ENCODE data around the gene CYS1. TPM values are rescaled to one million over a fixed set of nuclear protein-coding genes. Genes with fewer than 3 reads are reported as not detected.

The CYS1 gene
- total RNA-seq, 2 experiments from 2014 or later, result 0.50 to 1.1 TPM

DNA sequence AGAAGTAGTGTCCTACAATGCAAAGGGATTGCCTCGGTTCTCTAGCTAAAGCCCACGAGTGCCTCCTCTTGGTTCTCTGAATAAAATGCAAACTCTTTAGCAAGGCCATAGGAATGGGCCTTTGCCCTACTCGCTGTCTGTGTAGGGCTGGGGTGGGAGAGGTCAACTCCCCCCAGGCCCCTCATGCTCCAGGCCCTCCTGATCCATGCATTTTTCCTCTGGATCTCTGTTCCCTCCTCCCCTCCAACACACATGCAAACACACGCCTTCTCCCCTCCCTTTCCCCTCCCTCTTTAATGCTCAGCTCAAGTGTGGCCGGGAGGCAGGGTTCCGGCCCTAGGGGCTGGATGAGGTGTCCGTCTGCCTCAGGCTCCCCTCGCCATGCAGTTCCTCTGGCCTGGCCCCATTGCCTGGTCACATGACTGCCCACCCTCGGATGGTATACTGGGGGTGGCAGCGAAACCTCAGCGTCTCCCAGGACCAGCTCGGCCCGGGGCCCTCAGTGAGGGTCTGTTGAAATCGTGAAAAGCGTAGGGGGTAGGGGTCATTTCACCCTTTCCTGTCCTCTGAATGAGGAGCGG lies 51.7 kb downstream of the CYS1 start:
- ChIA-PET POLR2A (interaction anchor here (0.9 to 2.3 kb wide), 4 partner anchors 15 to 473 kb away, joined by 4 to 17 read pairs (median 5); partner anchors contain the start of genes ADAM17 and KLF11), CTCF (interaction anchor here (0.7 to 4.1 kb wide), 10 partner anchors 15 to 804 kb away, joined by 3 to 22 read pairs (median 5); partner anchors contain the start of genes KLF11 and TAF1B)
- ATAC-seq (no peak), DNase-seq (no peak)
- peaks cover 28% of the 10 kb centered on the region for H3K4me1 Mint-ChIP-seq (ENCODE audit: low read depth)
- no peaks in the 10 kb centered on the region for H3K9me3 Mint-ChIP-seq (ENCODE audit: insufficient read depth)
- no peaks in the 10 kb centered on the region for H3K27me3 Mint-ChIP-seq (ENCODE audit: low read depth)
- H3K4me3 Mint-ChIP-seq, result peak overlapping the region; percentile 64
- no peaks in the 10 kb centered on the region for H3K36me3 Mint-ChIP-seq (ENCODE audit: low read depth)
- peak overlapping the region; percentile 79 for H3K27ac Mint-ChIP-seq

DNA sequence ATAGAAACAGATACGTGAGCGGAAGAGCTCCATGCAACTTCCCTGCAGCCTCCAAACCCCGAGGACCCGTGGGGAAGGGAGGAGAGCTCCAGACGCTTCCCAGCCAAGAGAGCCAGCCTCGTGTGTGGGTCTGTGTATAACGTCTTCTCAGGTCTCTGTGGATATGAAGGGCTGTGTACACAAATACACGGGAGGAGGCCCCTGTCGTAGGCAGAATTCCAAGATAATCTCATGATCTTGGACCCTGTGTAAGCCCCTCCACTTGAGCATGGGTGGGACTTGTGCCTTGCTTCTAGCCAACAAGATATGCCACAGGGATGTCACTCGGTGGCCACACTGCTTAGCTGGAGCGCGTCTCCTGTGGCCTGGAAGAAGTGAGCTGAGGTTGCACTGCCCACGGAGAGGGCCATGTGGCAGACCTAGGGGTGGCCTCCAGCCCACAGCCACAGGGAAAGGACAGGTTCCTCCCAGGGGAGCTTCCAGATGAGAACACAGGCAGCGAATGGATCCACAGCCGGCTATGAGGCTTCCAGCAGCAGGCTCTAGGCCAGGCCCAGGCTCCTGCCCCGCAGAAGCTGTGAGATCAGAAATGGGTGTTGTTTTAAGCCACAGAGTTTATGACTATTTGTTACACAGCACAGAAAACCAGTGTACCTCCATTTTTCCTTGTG lies 52.4 kb downstream of the CYS1 start:
- POLR2A ChIA-PET, result interaction anchor here (2.3 kb wide), 1 partner anchor 15 kb away, joined by 17 read pairs; the partner anchor contains the start of gene KLF11
- CTCF ChIA-PET, result interaction anchor here (0.7 to 4.1 kb wide), 5 partner anchors 16 to 805 kb away, joined by 3 to 22 read pairs (median 4); partner anchors contain the start of gene KLF11
- ATAC-seq (no peak), DNase-seq (no peak)
- no peaks in the 10 kb centered on the region for H3K9me3 Mint-ChIP-seq (ENCODE audit: insufficient read depth)
- H3K27ac Mint-ChIP-seq, result peak overlapping the region; percentile 43
- no peak overlapping the region for H3K4me3 Mint-ChIP-seq
- no peaks in the 10 kb centered on the region for H3K27me3 Mint-ChIP-seq (ENCODE audit: low read depth)
- H3K4me1 Mint-ChIP-seq (ENCODE audit: low read depth), result peaks cover 28% of the 10 kb centered on the region
- no peaks in the 10 kb centered on the region for H3K36me3 Mint-ChIP-seq (ENCODE audit: low read depth)

GRCh38 chr2:10026940-10027569 lies 53.2 kb downstream of the CYS1 start:
- peaks cover 28% of the 10 kb centered on the region for H3K4me1 Mint-ChIP-seq (ENCODE audit: low read depth)
- peak overlapping the region; percentile 34 for H3K27ac Mint-ChIP-seq
- ChIA-PET POLR2A (no interaction called here), CTCF (interaction anchor here (0.7 to 4.1 kb wide), 4 partner anchors 17 to 408 kb away, joined by 3 to 22 read pairs (median 10); partner anchors contain the start of gene KLF11)
- peaks cover 2% of the 10 kb centered on the region for H3K27me3 Mint-ChIP-seq (ENCODE audit: low read depth)
- DNase-seq (no peak), ATAC-seq (no peak)
- H3K4me3 Mint-ChIP-seq, result no peak overlapping the region
- no peaks in the 10 kb centered on the region for H3K36me3 Mint-ChIP-seq (ENCODE audit: low read depth)
- H3K9me3 Mint-ChIP-seq (ENCODE audit: insufficient read depth), result no peaks in the 10 kb centered on the region

DNA sequence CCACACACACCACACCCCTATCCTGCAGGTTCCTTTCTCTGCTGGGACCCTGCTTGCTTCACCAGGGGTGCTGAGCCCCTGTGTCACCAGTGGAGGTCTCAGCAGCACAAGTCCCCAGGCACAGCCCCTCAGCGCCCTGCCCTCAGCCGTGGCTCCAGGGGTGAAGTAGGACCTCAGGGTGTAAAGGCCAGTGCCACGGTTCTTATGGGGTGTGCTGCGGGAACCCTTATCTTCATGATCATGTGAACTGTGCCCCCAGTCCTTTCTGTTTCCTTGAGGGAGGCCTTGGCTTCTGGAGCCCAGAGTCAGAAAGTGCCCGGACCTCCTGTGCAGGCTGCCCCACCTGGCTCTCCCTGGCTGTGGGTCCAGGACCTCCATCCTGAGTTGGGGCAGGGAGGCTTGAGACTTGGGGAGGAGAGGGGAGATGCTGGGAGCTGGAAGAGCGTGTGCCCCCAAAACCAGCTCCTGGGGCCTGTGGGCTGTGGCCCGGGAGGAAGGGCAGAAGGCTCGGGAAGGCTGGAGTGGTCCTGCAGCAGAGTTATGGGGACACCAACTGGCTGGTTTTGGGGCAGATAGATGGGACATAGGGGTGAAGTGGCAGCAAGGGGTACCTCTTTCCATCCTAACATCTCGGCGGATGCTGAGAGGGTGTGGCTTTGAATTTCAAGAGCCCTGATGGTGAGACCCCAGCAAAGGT lies 57.1 kb downstream of the CYS1 start:
- ChIA-PET POLR2A (no interaction called here), CTCF (no interaction called here)

GRCh38 chr2:10022445-10022844 lies 57.8 kb downstream of the CYS1 start:
- H3K4me3 Mint-ChIP-seq, result no peak overlapping the region
- no peaks in the 10 kb centered on the region for H3K4me1 Mint-ChIP-seq (ENCODE audit: low read depth)
- peaks cover 4% of the 10 kb centered on the region for H3K27me3 Mint-ChIP-seq (ENCODE audit: low read depth)

More for the DNA sequence above, 57.1 kb downstream of the CYS1 start:
- Mint-ChIP-seq H3K27me3 (ENCODE audit: low read depth) (peaks cover 3% of the 10 kb centered on the region), H3K4me1 (ENCODE audit: low read depth) (peaks cover 1% of the 10 kb centered on the region), H3K27ac (no peak overlapping the region), H3K9me3 (ENCODE audit: insufficient read depth) (no peaks in the 10 kb centered on the region), H3K36me3 (ENCODE audit: low read depth) (no peaks in the 10 kb centered on the region), H3K4me3 (no peak overlapping the region)
- DNase-seq (no peak), ATAC-seq (no peak)

GRCh38 chr2:10022041-10022421 lies 58.2 kb downstream of the CYS1 start:
- ATAC-seq, result no peak
- POLR2A ChIA-PET, result no interaction called here

More at GRCh38 chr2:10022445-10022844, 57.8 kb downstream of the CYS1 start:
- no peaks in the 10 kb centered on the region for H3K9me3 Mint-ChIP-seq (ENCODE audit: insufficient read depth)
- H3K27ac Mint-ChIP-seq, result no peak overlapping the region
- no peaks in the 10 kb centered on the region for H3K36me3 Mint-ChIP-seq (ENCODE audit: low read depth)
- ChIA-PET POLR2A (no interaction called here), CTCF (no interaction called here)
- no peak for DNase-seq
- ATAC-seq, result no peak

DNA sequence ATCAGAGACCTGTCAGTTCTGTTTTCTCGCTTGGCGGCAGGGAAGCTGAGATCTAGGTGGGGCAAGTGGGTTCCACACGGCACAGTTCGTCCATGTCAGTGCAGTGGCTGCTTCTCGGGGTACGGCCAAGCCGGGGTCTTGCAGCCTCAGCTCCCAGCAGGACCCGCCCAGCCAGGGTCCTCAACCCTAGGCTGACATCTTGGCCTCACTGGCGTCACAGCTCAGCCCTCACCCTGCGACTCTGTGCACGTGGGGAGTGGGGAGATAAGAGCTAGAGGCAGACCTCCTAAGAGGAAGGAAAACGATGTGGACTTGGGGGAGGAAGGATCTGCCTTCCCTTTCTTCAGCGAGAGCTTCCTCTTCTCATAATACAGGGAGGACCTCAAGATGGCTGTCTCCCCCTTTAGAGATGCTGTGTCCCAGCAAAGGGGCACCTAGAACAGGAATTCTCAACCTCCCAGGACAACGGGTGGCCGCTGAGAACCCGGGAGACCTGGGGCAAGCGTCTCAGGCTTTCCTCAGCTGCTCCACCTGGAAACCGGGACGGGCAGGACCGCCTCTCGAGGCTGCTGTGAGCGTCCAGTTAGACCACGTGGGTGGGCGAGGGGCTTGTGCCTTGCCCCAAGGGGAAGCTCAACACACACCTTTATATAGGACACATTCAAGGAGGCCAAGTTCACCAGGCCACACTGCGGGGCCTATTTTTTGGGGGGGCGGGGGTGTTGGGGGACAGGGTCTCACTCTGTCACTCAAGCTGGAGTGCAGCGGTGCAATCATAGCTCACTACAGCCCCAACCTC lies 60.4 kb downstream of the CYS1 start:
- no peaks in the 10 kb centered on the region for H3K9me3 Mint-ChIP-seq (ENCODE audit: insufficient read depth)
- DNase-seq (no peak), ATAC-seq (no peak)
- H3K27ac Mint-ChIP-seq, result no peak overlapping the region
- no peak overlapping the region for H3K4me3 Mint-ChIP-seq
- no peaks in the 10 kb centered on the region for H3K36me3 Mint-ChIP-seq (ENCODE audit: low read depth)
- CTCF ChIA-PET, result interaction anchor here (1.0 to 4.3 kb wide), 3 partner anchors 29 to 220 kb away, joined by 3 to 17 read pairs (median 4); no protein-coding TSS in a partner anchor
- peaks cover 6% of the 10 kb centered on the region for H3K27me3 Mint-ChIP-seq (ENCODE audit: low read depth)
- H3K4me1 Mint-ChIP-seq (ENCODE audit: low read depth), result no peaks in the 10 kb centered on the region
- POLR2A ChIA-PET, result no interaction called here

More at GRCh38 chr2:10022041-10022421, 58.2 kb downstream of the CYS1 start:
- CTCF ChIA-PET, result interaction anchor here (1.3 kb wide), 1 partner anchor 207 kb away, joined by 6 read pairs; no protein-coding TSS in a partner anchor
- H3K27me3 Mint-ChIP-seq (ENCODE audit: low read depth), result peaks cover 6% of the 10 kb centered on the region
- no peak for DNase-seq
- H3K4me3 Mint-ChIP-seq, result no peak overlapping the region
- H3K4me1 Mint-ChIP-seq (ENCODE audit: low read depth), result no peaks in the 10 kb centered on the region
- H3K9me3 Mint-ChIP-seq (ENCODE audit: insufficient read depth), result no peaks in the 10 kb centered on the region
- H3K36me3 Mint-ChIP-seq (ENCODE audit: low read depth), result no peaks in the 10 kb centered on the region
- no peak overlapping the region for H3K27ac Mint-ChIP-seq

GRCh38 chr2:10019174-10019573 lies 61.0 kb downstream of the CYS1 start:
- Mint-ChIP-seq H3K9me3 (ENCODE audit: insufficient read depth) (no peaks in the 10 kb centered on the region), H3K4me3 (no peak overlapping the region), H3K27ac (no peak overlapping the region), H3K4me1 (ENCODE audit: low read depth) (no peaks in the 10 kb centered on the region), H3K27me3 (ENCODE audit: low read depth) (peaks cover 6% of the 10 kb centered on the region), H3K36me3 (ENCODE audit: low read depth) (no peaks in the 10 kb centered on the region)
- CTCF ChIA-PET, result interaction anchor here (1.2 to 4.3 kb wide), 2 partner anchors 30 to 35 kb away, joined by 3 to 17 read pairs; no protein-coding TSS in a partner anchor
- DNase-seq (no peak), ATAC-seq (no peak)
- POLR2A ChIA-PET, result no interaction called here

DNA sequence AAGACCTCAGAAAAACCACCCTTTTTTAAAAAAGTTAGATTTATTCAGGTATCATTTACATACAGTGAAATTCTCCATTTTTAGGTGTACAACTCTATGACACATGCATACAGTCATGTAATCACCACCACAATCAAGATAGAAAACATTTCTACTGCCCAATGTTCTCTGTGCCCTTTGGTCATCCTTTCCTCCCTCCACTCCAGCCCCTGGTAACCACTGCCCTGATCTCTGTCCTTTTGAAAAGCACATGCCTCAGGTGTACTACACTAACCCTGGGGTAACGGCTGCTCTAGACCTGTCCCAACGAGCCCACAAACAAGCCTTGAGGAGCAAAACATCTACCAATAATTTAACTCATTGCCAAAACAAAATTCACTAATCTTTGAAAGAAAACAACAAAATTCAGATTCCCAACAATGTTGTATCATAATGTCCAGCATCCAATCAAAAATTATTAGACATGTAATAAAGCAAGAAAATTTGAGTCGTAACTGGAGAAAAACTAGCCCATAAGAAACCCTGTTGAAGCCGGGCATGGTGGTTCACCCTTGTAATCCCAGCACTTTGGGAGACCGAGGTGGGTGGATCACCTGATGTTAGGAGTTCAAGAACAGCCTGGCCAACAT lies 62.8 kb downstream of the CYS1 start:
- no peak for DNase-seq
- ChIA-PET CTCF (interaction anchor here (4.3 kb wide), 1 partner anchor 33 kb away, joined by 17 read pairs; no protein-coding TSS in a partner anchor), POLR2A (no interaction called here)
- Mint-ChIP-seq H3K27ac (no peak overlapping the region), H3K9me3 (ENCODE audit: insufficient read depth) (no peaks in the 10 kb centered on the region), H3K27me3 (ENCODE audit: low read depth) (peaks cover 4% of the 10 kb centered on the region), H3K36me3 (ENCODE audit: low read depth) (no peaks in the 10 kb centered on the region), H3K4me1 (ENCODE audit: low read depth) (no peaks in the 10 kb centered on the region), H3K4me3 (no peak overlapping the region)
- ATAC-seq, result no peak

DNA sequence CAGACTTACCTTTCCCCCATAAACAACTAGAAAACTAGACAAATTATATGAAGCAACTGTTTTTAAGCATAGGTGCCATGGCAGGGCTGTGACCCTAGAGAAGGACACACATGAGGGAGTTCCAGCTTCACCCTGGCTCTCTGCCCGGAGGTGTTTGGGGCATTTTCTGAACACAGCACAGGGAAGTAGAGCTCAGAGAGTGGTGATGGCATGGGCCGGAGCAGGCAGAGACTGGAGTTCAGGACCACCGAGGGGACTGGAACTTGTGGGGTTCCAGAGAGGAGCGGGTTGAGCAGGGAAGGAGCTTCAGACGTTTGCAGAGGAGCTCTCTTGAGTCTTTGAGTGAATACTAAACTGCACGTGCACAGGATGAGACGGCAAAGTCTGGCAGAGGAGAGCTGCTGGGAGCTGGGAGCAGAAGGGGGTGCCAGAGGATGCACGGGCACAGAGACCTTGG lies 63.4 kb downstream of the CYS1 start:
- POLR2A ChIA-PET, result no interaction called here
- no peaks in the 10 kb centered on the region for H3K4me1 Mint-ChIP-seq (ENCODE audit: low read depth)

More for the DNA sequence above, 63.4 kb downstream of the CYS1 start:
- CTCF ChIA-PET, result no interaction called here
- Mint-ChIP-seq H3K27me3 (ENCODE audit: low read depth) (peaks cover 4% of the 10 kb centered on the region), H3K9me3 (ENCODE audit: insufficient read depth) (no peaks in the 10 kb centered on the region), H3K27ac (peak overlapping the region; percentile 48), H3K36me3 (ENCODE audit: low read depth) (no peaks in the 10 kb centered on the region), H3K4me3 (no peak overlapping the region)
- no peak for ATAC-seq
- DNase-seq, result no peak
